Neuron (in vitro differentiated cells): ENCODE data around the gene PCDH19.

ENCODE experiments used
- H2AFZ ChIP-seq: one replicate; pipeline ENCODE4 v1.6.1; 2013; ENCODE audit warnings: low read depth, mild to moderate bottlenecking, inconsistent platforms, low read length, moderate library complexity
- H3K27me3 ChIP-seq: one replicate; pipeline ENCODE4 v1.6.1; 2013; ENCODE audit warnings: low read length; ENCODE audit not compliant: insufficient read depth
- H3K36me3 ChIP-seq: one replicate; pipeline ENCODE4 v1.6.1; 2013; ENCODE audit warnings: low read length; ENCODE audit not compliant: insufficient read depth
- H3K4me1 ChIP-seq: one replicate; pipeline ENCODE4 v1.6.1; 2013; ENCODE audit warnings: low read length; ENCODE audit not compliant: insufficient read depth
- H3K4me3 ChIP-seq: 2 replicates; pipeline ENCODE4 v1.5.1; 2013; ENCODE audit warnings: mild to moderate bottlenecking, low read length, moderate library complexity
- H3K9me3 ChIP-seq: one replicate; pipeline ENCODE4 v1.6.1; 2013; ENCODE audit warnings: low read length

PCDH19 gene

DNA sequence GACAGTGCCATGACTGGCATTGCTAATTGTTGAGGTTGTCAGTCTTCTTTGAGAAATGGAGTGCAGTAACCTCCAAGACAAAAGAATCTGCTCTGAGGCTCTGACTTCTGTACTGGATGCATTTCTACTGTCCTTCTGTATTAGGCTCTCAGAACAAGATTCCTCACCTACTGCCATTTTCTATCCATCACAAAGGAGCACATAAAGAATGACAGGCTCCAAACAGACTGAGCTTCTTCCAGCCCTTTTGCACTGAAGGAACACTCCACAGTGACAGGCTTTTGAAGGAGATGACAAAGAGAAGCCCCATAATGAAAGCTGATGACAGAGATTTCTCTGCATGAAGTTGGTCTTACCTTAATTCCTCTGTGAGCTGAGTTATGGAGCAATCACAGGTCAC lies 162.2 kb downstream of the PCDH19 start:
- Histone ChIP-seq H3K9me3 (no peaks in the 10 kb centered on the region), H2AFZ (no peak overlapping the region), H3K36me3 (no peaks in the 10 kb centered on the region), H3K27me3 (no peaks in the 10 kb centered on the region), H3K4me1 (no peaks in the 10 kb centered on the region), H3K4me3 (no peak overlapping the region)

DNA sequence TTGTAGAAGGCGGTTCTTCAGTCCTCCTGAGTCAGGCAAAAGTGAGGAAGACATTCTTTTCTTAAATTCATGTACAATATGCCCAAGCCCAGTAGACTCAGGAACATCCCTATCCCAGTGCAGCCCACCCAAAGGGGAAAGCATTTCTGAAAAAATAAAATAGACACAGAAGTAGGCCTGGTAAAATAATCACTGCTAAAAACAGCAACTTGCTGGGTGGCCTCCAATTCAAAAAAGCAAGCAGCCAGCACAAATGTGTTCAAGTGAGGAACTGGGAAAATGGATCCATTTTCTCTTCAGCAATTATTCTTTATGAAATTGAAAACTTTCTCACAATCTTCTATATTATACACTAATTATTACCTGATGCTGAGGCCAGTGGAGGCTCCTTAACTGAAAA lies 165.4 kb downstream of the PCDH19 start:
- H3K36me3 ChIP-seq, result no peaks in the 10 kb centered on the region
- H3K9me3 ChIP-seq, result no peaks in the 10 kb centered on the region
- no peaks in the 10 kb centered on the region for H3K4me1 ChIP-seq
- H3K4me3 ChIP-seq, result no peak overlapping the region
- H3K27me3 ChIP-seq, result no peaks in the 10 kb centered on the region
- H2AFZ ChIP-seq, result no peak overlapping the region
